K562 (cell line): ENCODE data around the gene PRKAR1B. TPM values are rescaled to one million over a fixed set of nuclear protein-coding genes. Genes with fewer than 3 reads are reported as not detected.

Source experiments
- ARID1B ChIP-seq: fragments of 450-650 bp; IDR thresholded peaks from 2 replicates; pipeline ENCODE4 v1.6.1; 2016; ENCODE audit warnings: antibody characterized with exemption, mild to moderate bottlenecking, inconsistent platforms
- ATF1 ChIP-seq, 2 experiments: fragments of 450-650 bp in 1 of 2; IDR thresholded peaks; 2 replicates each; pipeline ENCODE4 v1.6.1; 2016; ENCODE audit warnings: missing compliant biosample characterization in 1 of 2, missing genetic modification characterization in 1 of 2
- CCNT2 ChIP-seq: IDR thresholded peaks from 2 replicates; pipeline ENCODE4 v1.6.1; 2011; ENCODE audit warnings: borderline replicate concordance, low read depth, mild to moderate bottlenecking, moderate library complexity, mixed read lengths, low read length; ENCODE audit not compliant: insufficient read length; ENCODE audit errors: extremely low read depth
- E2F6 ChIP-seq, 2 experiments: IDR thresholded peaks; 2 replicates each; pipeline ENCODE4 v1.6.1; 2011; ENCODE audit warnings: borderline replicate concordance in 1 of 2, control low read depth in 1 of 2, low read depth in 1 of 2, low read length in 1 of 2, mild to moderate bottlenecking in 1 of 2, mixed read lengths in 1 of 2, moderate library complexity in 1 of 2; ENCODE audit not compliant: insufficient read depth in 1 of 2, insufficient read length in 1 of 2, poor library complexity in 1 of 2, severe bottlenecking in 1 of 2; ENCODE audit errors: extremely low read depth in 1 of 2
- HNRNPUL1 ChIP-seq: fragments of 200-400 bp; formaldehyde crosslinking; IDR thresholded peaks from 2 replicates; pipeline ENCODE4 v1.6.1; 2017; ENCODE audit warnings: low read length
- MECOM ChIP-seq: fragments of 250-450 bp; sonication (Bioruptor Pico); IDR thresholded peaks from 2 replicates; pipeline ENCODE4 v1.8.0; 2022; ENCODE audit warnings: inconsistent platforms
- MTA3 ChIP-seq: fragments of 450-650 bp; formaldehyde crosslinking; IDR thresholded peaks from 2 replicates; pipeline ENCODE4 v1.6.1; 2017; ENCODE audit warnings: mild to moderate bottlenecking, borderline replicate concordance
- PHF20 ChIP-seq: fragments of 450-650 bp; IDR thresholded peaks from 2 replicates; pipeline ENCODE4 v1.6.1; 2018; ENCODE audit not compliant: partially characterized antibody
- POLR2G ChIP-seq: fragments of 200-400 bp; formaldehyde crosslinking; IDR thresholded peaks from 2 replicates; pipeline ENCODE4 v1.6.1; 2017; ENCODE audit warnings: low read depth, mild to moderate bottlenecking, antibody characterized with exemption, low read length, moderate library complexity
- PTRF ChIP-seq: fragments of 450-650 bp; IDR thresholded peaks from 2 replicates; pipeline ENCODE4 v1.6.1; 2016; ENCODE audit warnings: mild to moderate bottlenecking, missing genetic modification characterization, missing compliant biosample characterization
- RBM22 ChIP-seq: fragments of 200-400 bp; formaldehyde crosslinking; IDR thresholded peaks from 2 replicates; pipeline ENCODE4 v1.6.1; 2018; ENCODE audit warnings: low read length, low read depth; ENCODE audit not compliant: poor library complexity, severe bottlenecking
- RCOR1 ChIP-seq, 2 experiments: IDR thresholded peaks; 2 replicates each; pipeline ENCODE4 v1.6.1; 2012; ENCODE audit warnings: low read depth in 2 of 2, low read length in 2 of 2, borderline replicate concordance in 1 of 2, improper control_type of control experiment in 1 of 2
- ZBTB7A ChIP-seq: IDR thresholded peaks from 2 replicates; pipeline ENCODE4 v1.6.1; 2011; ENCODE audit warnings: low read depth, mild to moderate bottlenecking, low read length, moderate library complexity, borderline replicate concordance; ENCODE audit not compliant: control insufficient read depth
- ZFX ChIP-seq: sonication (generic); formaldehyde crosslinking; IDR thresholded peaks from 2 replicates; pipeline ENCODE4 v1.8.0; 2022; ENCODE audit warnings: mild to moderate bottlenecking, missing genetic modification reagents, moderate library complexity
- ZNF324 ChIP-seq: fragments of 250-450 bp; sonication (Bioruptor Pico); IDR thresholded peaks from 2 replicates; pipeline ENCODE4 v1.4.0; 2020; ENCODE audit warnings: mild to moderate bottlenecking
- ZNF589 ChIP-seq: fragments of 200-800 bp; sonication (Bioruptor generic); IDR thresholded peaks from 2 replicates; pipeline ENCODE4 v1.6.1; 2016; ENCODE audit warnings: low read depth, missing genetic modification characterization, missing compliant biosample characterization
- ZNF764 ChIP-seq: fragments of 250-450 bp; sonication (Bioruptor Pico); IDR thresholded peaks from 2 replicates; pipeline ENCODE4 v1.4.0; 2020; ENCODE audit warnings: low read depth, mild to moderate bottlenecking, moderate library complexity
- polyA plus RNA-seq, 8 experiments: library from polyadenylated mRNA; depleted of rRNA in 4 of 8; stranded (reverse) in 5 of 8; unstranded in 3 of 8; fragments of >200 nt; fragmentation: Nextera tagmentation in 2 of 8; fragmentation: Illumina TruSeq in 1 of 8; extraction: Ambion mirVana in 2 of 8; extraction: Trizol in 1 of 8; gene quantifications; 2 replicates each; pipeline versions ENCODE4 v1.2.1 to v1.2.3, GENCODE V29; 2011 to 2014; ENCODE audit warnings: inconsistent platforms in 1 of 8, missing spikeins in 1 of 8
- total RNA-seq, 7 experiments: library from RNA; depleted of rRNA in 6 of 7; stranded (reverse); fragments of >200 nt in 6 of 7; fragmentation: Illumina TruSeq in 2 of 7; extraction: Trizol in 2 of 7; gene quantifications; 2 replicates each; pipeline versions ENCODE4 v1.2.1 to v1.2.3, GENCODE V29; 2011 to 2021; ENCODE audit warnings: low replicate concordance in 1 of 7
- TF ChIP-seq, protein P1 (sequence below): sonication (generic); formaldehyde crosslinking; IDR thresholded peaks from 2 replicates; pipeline ENCODE4 v1.8.0; 2022; ENCODE audit warnings: missing genetic modification reagents, mild to moderate bottlenecking, moderate library complexity, borderline replicate concordance
- TF ChIP-seq, protein P2 (sequence below): fragments of 200-800 bp; sonication (Bioruptor generic); IDR thresholded peaks from 2 replicates; pipeline ENCODE4 v1.6.1; 2017; ENCODE audit warnings: missing genetic modification characterization, missing compliant biosample characterization
- TF ChIP-seq, protein P3 (sequence below): sonication (generic); formaldehyde crosslinking; IDR thresholded peaks from 2 replicates; pipeline ENCODE4 v1.8.1; 2023; ENCODE audit warnings: mild to moderate bottlenecking, missing genetic modification reagents

The PRKAR1B gene
- total and polyA plus RNA-seq, 9 of the 15 experiments (the other 6 are each of a cell fraction or from before 2014, with no cell fraction given): 0.99 to 30.5 (median 12.7) TPM

- TF ChIP-seq, protein P1, sequence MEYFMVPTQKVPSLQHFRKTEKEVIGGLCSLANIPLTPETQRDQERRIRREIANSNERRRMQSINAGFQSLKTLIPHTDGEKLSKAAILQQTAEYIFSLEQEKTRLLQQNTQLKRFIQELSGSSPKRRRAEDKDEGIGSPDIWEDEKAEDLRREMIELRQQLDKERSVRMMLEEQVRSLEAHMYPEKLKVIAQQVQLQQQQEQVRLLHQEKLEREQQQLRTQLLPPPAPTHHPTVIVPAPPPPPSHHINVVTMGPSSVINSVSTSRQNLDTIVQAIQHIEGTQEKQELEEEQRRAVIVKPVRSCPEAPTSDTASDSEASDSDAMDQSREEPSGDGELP (CRISPR knock-in tag): peak; percentile 5; the same call in 1 of the 2 replicates
- peak; percentile 19; the same call in 1 of the 2 replicates for TF ChIP-seq POLR2G
- TF ChIP-seq RCOR1 (IDR thresholded peaks at IDR 0.05; ENCODE audit: borderline replicate concordance in 1 of 2, low read depth in 2 of 2, low read length in 2 of 2): 0 out of 4 replicates have a peak, but pooled peaks of 1 of the 2 experiments have one; percentile 8
- TF ChIP-seq PTRF (tag): no peak
- peak; percentile 61; the same call in 1 of the 2 replicates for TF ChIP-seq ZBTB7A
- TF ChIP-seq PHF20: peak; percentile 25
- no peak for TF ChIP-seq RBM22
- TF ChIP-seq ZFX: no peak
- no peak for TF ChIP-seq HNRNPUL1
- TF ChIP-seq MECOM (CRISPR knock-in tag): no peak
- no peak for TF ChIP-seq ZNF764
- TF ChIP-seq E2F6 (IDR thresholded peaks at IDR 0.05; ENCODE audit: borderline replicate concordance in 1 of 2, extremely low read depth in 1 of 2, insufficient read depth in 1 of 2, insufficient read length in 1 of 2, low read depth in 1 of 2, low read length in 1 of 2, poor library complexity in 1 of 2, severe bottlenecking in 1 of 2): peak in 1 of 2 experiments; percentile 64
- TF ChIP-seq, protein P2, sequence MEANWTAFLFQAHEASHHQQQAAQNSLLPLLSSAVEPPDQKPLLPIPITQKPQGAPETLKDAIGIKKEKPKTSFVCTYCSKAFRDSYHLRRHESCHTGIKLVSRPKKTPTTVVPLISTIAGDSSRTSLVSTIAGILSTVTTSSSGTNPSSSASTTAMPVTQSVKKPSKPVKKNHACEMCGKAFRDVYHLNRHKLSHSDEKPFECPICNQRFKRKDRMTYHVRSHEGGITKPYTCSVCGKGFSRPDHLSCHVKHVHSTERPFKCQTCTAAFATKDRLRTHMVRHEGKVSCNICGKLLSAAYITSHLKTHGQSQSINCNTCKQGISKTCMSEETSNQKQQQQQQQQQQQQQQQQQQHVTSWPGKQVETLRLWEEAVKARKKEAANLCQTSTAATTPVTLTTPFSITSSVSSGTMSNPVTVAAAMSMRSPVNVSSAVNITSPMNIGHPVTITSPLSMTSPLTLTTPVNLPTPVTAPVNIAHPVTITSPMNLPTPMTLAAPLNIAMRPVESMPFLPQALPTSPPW (CRISPR knock-in tag): peak; percentile 37; the same call in 1 of the 2 replicates
- no peak for TF ChIP-seq ATF1 (CRISPR knock-in tag; IDR thresholded peaks at IDR 0.05)
- 0 out of 2 replicates have a peak, but pooled peaks have one; percentile 13 for TF ChIP-seq ATF1 (tag; IDR thresholded peaks at IDR 0.05)
- peak; percentile 17 for TF ChIP-seq MTA3
- 0 out of 2 replicates have a peak, but pooled peaks have one; percentile 27 for TF ChIP-seq ZNF589
- TF ChIP-seq, protein P3, sequence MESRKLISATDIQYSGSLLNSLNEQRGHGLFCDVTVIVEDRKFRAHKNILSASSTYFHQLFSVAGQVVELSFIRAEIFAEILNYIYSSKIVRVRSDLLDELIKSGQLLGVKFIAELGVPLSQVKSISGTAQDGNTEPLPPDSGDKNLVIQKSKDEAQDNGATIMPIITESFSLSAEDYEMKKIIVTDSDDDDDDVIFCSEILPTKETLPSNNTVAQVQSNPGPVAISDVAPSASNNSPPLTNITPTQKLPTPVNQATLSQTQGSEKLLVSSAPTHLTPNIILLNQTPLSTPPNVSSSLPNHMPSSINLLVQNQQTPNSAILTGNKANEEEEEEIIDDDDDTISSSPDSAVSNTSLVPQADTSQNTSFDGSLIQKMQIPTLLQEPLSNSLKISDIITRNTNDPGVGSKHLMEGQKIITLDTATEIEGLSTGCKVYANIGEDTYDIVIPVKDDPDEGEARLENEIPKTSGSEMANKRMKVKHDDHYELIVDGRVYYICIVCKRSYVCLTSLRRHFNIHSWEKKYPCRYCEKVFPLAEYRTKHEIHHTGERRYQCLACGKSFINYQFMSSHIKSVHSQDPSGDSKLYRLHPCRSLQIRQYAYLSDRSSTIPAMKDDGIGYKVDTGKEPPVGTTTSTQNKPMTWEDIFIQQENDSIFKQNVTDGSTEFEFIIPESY: peak; percentile 88
- TF ChIP-seq ARID1B: peak; percentile 20; the same call in 1 of the 2 replicates
- TF ChIP-seq CCNT2: peak; percentile 34
- TF ChIP-seq ZNF324 (CRISPR knock-in tag): no peak
Observed at GRCh38 chr7:520503-521161, 206.4 kb downstream of the PRKAR1B start (continued).
